ENCODE data around the gene SYS1. TPM values are rescaled to one million over a fixed set of nuclear protein-coding genes. Genes with fewer than 3 reads are reported as not detected.

The SYS1 gene
- 32.5 and 33.3 TPM in 2 replicates for total RNA-seq

DNA sequence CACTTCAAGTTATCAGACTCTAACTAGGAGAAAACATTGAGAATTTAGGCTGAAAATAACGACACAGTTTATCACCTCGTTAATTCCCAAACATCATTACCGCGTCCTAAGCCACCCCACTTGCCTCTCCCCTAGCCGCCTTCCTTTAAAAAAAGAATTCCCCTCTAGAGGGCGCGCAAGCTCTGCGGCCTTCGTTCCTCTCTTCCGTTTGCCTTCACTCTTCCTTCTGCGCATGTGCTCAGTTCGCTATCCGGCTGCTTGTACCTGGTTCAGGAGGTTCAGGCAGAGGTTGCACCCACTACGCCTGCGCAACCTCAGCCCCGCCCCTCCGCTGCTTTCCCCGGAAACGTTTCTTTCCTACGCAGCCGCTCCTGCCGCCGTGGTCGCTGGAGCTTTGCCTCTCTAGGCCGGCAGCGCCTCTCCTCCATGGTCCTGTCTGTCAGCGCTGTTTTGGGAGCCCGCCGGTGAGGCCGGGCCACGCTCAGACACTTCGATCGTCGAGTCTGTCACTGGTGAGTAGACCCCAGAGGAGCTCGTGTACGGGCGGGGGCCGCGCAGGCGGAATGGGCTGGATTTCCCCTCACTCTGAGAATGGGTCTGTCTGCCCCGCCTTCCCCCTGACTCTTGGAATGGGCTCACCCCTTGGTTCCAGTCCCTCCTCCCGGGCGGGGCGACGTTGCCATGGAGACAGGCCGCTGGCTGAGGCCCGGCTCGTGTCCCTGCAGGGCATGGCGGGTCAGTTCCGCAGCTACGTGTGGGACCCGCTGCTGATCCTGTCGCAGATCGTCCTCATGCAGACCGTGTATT is at the start of gene SYS1:
Gene SYS1 (plus strand): TSS at position 353 of the 807 bp plus-strand sequence. CDS start 376 bp downstream, at position 729.

DNA sequence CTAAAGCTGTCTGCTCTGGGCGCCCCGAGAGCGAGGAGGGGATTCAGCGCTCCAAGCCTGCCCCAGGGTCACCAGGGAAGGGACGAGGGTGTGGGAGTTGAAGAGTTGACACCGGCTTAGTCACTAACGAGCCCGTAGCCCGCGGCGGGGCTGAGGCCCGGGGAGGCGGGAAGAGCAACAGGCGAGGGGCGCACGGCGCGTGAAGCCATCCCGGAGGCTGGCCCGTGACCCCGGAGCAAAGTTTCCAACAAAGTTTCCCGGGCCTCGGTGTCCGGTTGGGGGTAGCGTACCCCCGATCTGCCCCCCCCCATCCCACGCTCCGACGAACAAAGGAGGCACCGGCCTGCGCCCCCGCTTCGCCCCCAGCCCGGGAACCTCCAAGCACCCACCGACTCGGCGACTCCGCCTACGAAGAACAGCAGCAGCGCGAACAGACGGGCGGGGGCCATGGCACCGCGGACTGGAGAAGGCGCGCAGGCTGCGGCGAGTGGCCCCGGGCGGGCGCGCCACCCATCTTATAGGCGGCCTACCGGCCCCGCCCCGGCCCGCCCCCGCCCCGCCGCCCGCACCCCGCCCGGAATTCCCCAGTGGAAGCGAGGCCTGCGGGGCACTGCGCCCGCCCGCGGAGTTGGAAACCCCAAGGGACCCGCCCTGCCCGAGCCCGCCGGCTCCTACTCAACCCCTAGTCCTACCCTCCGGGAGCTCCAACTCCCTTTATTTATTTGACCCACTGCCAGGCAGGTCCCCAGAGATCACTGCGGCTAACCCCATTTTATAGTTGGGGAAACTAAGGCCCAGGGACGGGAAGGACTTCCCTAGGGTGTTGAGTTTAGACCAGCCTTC is 14.8 kb upstream of the SYS1 start, which contains the start of gene SDC4:
Gene SDC4 (minus strand): TSS at position 489 of the 843 bp plus-strand sequence. CDS start 40 bp downstream, at position 449.

DNA sequence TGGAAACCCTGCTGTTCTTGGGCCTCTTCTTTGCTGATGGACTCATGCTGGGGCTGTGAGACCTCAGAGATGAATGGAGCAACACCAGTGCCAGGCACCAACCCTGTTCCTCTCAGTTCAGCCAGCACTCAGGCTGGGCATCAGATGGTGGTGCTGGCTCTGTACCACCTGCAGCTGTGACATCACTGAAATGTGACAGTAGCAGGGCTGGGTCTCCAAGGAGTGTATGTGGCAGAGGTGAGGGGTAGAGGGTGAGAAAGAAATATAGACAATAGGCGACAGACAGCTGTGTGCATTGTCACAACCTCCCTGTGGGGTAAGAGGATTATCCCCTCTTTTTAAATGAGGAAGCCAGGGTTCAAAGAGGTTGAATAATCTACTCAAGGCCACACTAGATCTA is 15.2 kb downstream of the SYS1 start, which contains the start of gene TP53TG5:
Gene TP53TG5 (minus strand): TSS at position 135 of the 400 bp plus-strand sequence. CDS start 89 bp downstream, at position 46.

DNA sequence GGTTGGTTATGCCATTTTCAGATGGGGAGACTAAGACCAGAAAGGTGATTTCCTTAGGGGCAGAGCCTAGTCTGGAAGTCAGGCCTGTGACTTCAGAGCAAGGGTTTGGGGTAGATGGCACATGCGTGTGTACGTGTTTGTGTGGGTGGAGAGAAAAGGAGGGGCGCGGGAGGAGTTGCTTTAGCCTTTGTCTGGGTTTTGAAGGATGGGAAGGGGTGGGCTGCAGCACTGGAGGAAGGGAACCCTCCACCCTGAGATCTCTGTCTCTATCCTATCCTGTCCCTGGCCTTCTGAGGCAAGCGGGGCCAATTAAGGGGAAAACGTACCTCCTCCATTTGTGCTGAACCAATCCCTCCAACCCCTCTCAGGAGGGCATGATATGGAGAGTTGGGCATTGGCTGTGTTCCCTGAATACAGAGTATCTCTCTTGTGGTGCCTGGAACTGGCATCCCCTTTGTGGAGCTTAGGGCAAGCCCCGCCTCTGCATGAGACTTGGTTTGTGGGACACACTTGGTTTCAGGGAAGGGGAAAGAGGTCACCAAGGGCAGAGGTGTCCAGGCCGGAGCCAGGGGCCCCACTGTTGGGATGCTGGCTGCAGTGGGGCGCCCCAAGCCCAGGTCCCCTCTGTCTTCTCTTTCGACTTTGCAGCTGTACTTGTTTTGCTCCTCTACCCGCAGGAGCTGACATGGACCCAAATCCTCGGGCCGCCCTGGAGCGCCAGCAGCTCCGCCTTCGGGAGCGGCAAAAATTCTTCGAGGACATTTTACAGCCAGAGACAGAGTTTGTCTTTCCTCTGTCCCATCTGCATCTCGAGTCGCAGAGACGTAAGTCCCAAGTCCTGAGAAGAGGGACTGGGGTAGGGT is 45.1 kb downstream of the SYS1 start, which contains the start of gene DBNDD2:
Gene DBNDD2 (plus strand): TSS at position 507 of the 863 bp plus-strand sequence. CDS start 179 bp downstream, at position 686.

DNA sequence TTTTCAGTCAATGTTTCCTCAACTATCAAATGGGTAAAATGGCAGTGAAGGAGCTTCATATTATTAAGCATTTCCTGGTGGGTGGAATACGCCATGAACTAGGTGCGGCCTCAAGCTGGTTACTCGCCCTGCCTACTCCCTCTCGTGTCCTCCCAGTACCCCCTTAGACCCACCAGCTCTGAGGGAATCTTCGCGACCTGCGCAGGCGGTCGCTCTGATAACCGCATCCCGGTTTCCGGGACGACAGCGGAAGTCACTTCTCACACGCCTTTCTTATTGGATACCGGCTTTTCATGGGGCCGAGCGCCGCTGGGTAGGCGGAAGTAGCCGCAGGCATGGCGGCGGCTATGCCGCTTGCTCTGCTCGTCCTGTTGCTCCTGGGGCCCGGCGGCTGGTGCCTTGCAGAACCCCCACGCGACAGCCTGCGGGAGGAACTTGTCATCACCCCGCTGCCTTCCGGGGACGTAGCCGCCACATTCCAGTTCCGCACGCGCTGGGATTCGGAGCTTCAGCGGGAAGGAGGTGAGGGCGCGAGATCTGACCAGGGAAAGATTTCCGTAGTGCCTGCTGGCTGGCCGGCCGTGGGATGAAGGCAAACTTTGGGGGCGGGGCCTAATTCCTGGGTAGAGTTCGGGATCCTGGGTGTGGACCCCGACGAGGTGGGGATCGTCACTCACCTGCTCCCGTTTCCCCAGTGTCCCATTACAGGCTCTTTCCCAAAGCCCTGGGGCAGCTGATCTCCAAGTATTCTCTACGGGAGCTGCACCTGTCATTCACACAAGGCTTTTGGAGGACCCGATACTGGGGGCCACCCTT is 53.1 kb downstream of the SYS1 start, which contains the start of gene PIGT:
Gene PIGT (plus strand): TSS at position 320 of the 816 bp plus-strand sequence. CDS start 16 bp downstream, at position 336.

Other genes with a start within 250 kb of the SYS1 start
- gene WFDC5, start 248.0 kb upstream of the SYS1 start, total RNA-seq: not detected in 2 replicates
- gene WFDC12, start 238.7 kb upstream of the SYS1 start, total RNA-seq: not detected in 2 replicates
- not detected in 2 replicates for gene PI3, start 188.3 kb upstream of the SYS1 start, total RNA-seq
- not detected in 2 replicates for gene SEMG1, start 156.1 kb upstream of the SYS1 start, total RNA-seq
- gene SEMG2, start 141.8 kb upstream of the SYS1 start, total RNA-seq: not detected in 2 replicates
- gene SLPI, start 108.6 kb upstream of the SYS1 start, total RNA-seq: not detected in 2 replicates
- not detected in 2 replicates for gene RBPJL, start 56.3 kb upstream of the SYS1 start, total RNA-seq
- gene MATN4, start 54.9 kb upstream of the SYS1 start, total RNA-seq: not detected in 2 replicates
- 170 and 210 TPM in 2 replicates for gene SDC4, start 14.7 kb upstream of the SYS1 start, total RNA-seq
- gene TP53TG5, start 15.2 kb downstream of the SYS1 start, total RNA-seq: not detected in 2 replicates
- gene DBNDD2, start 45.1 kb downstream of the SYS1 start, total RNA-seq: 3.9 and 10.2 TPM in 2 replicates
- 51.0 and 63.4 TPM in 2 replicates for gene PIGT, start 53.0 kb downstream of the SYS1 start, total RNA-seq
- gene WFDC2, start 106.6 kb downstream of the SYS1 start, total RNA-seq: not detected in 2 replicates
- gene SPINT3, start 152.5 kb downstream of the SYS1 start, total RNA-seq: not detected in 2 replicates
- not detected in 2 replicates for gene WFDC6, start 176.3 kb downstream of the SYS1 start, total RNA-seq
- gene EPPIN, start 184.2 kb downstream of the SYS1 start, total RNA-seq: not detected in 2 replicates
- gene WFDC8, start 216.1 kb downstream of the SYS1 start, total RNA-seq: not detected in 2 replicates